ENCODE results near the gene NUP62CL.

The NUP62CL gene

GRCh38 chrX:107135965-107136307 is 70.3 kb downstream of the NUP62CL start:
- no peak overlapping the region for H2AFZ ChIP-seq (ENCODE audit: low read length)
- H3K4me3 ChIP-seq (ENCODE audit: low read length, poor library complexity, severe bottlenecking), result no peak overlapping the region
- no peaks in the 10 kb centered on the region for H3K9me3 ChIP-seq (ENCODE audit: insufficient read depth, low read depth, low read length)
- H3K9ac ChIP-seq (ENCODE audit: low read depth, low read length, poor library complexity, severe bottlenecking), result no peak overlapping the region
- no peaks in the 10 kb centered on the region for H3K4me1 ChIP-seq (ENCODE audit: insufficient read depth, low read length, poor library complexity, severe bottlenecking)
- H3K79me2 ChIP-seq (ENCODE audit: insufficient read depth, low read length), result no peaks in the 10 kb centered on the region
- no peaks in the 10 kb centered on the region for H3K27me3 ChIP-seq (ENCODE audit: insufficient read depth, low read length, poor library complexity, severe bottlenecking)
- H3K9me2 ChIP-seq (replicated peaks; ENCODE audit: low read depth, low read length), result no peaks in the 10 kb centered on the region
- H3K36me3 ChIP-seq (ENCODE audit: insufficient read depth, low read length), result no peaks in the 10 kb centered on the region
- no peak overlapping the region for H3K4me2 ChIP-seq (ENCODE audit: low read depth, low read length, poor library complexity, severe bottlenecking)
- TF ChIP-seq EZH2phosphoT487 (IDR thresholded peaks at IDR 0.05; ENCODE audit: borderline replicate concordance), result no peak
- TF ChIP-seq CTCF (conservative IDR thresholded peaks at IDR 0.05; ENCODE audit: low read length), result no peak
- H3F3A ChIP-seq (ENCODE audit: low read depth), result no peaks in the 10 kb centered on the region
- H4K20me1 ChIP-seq (ENCODE audit: insufficient read depth, low read length, poor library complexity, severe bottlenecking), result no peaks in the 10 kb centered on the region

GRCh38 chrX:107135049-107135964 is 70.9 kb downstream of the NUP62CL start:
- H3K9ac ChIP-seq (ENCODE audit: low read depth, low read length, poor library complexity, severe bottlenecking), result no peak overlapping the region
- no peak overlapping the region for H2AFZ ChIP-seq (ENCODE audit: low read length)
- H3K4me2 ChIP-seq (ENCODE audit: low read depth, low read length, poor library complexity, severe bottlenecking), result no peak overlapping the region
- no peaks in the 10 kb centered on the region for H3K9me2 ChIP-seq (replicated peaks; ENCODE audit: low read depth, low read length)
- H3K79me2 ChIP-seq (ENCODE audit: insufficient read depth, low read length), result no peaks in the 10 kb centered on the region
- H3F3A ChIP-seq (ENCODE audit: low read depth), result no peaks in the 10 kb centered on the region
- TF ChIP-seq CTCF (conservative IDR thresholded peaks at IDR 0.05; ENCODE audit: low read length) (no peak), EZH2phosphoT487 (IDR thresholded peaks at IDR 0.05; ENCODE audit: borderline replicate concordance) (no peak)
- no peaks in the 10 kb centered on the region for H3K9me3 ChIP-seq (ENCODE audit: insufficient read depth, low read depth, low read length)
- no peaks in the 10 kb centered on the region for H3K27me3 ChIP-seq (ENCODE audit: insufficient read depth, low read length, poor library complexity, severe bottlenecking)
- no peaks in the 10 kb centered on the region for H3K36me3 ChIP-seq (ENCODE audit: insufficient read depth, low read length)
- H4K20me1 ChIP-seq (ENCODE audit: insufficient read depth, low read length, poor library complexity, severe bottlenecking), result no peaks in the 10 kb centered on the region
- no peak overlapping the region for H3K4me3 ChIP-seq (ENCODE audit: low read length, poor library complexity, severe bottlenecking)
- no peaks in the 10 kb centered on the region for H3K4me1 ChIP-seq (ENCODE audit: insufficient read depth, low read length, poor library complexity, severe bottlenecking)

DNA sequence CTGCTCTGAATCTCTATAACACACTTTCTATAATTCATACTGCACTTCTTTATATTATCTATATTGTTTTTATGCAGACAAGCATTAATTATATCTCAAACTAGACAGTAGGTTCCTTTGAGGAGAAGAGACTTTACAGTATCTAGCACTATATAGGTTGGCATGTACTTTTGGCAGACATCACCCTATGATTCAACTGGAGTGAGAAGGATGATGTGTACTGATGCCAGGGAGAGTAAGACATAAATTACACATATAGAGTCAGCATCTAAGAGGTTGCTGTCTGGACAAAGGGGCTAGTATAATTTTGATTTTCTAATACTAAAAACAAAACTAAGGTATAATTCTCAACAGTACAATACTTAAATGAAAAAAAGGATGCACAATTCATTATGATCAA is 82.5 kb downstream of the NUP62CL start:
- H3K9me2 ChIP-seq (replicated peaks; ENCODE audit: low read depth, low read length), result no peaks in the 10 kb centered on the region
- H3K9ac ChIP-seq (ENCODE audit: low read depth, low read length, poor library complexity, severe bottlenecking), result no peak overlapping the region
- H3K27me3 ChIP-seq (ENCODE audit: insufficient read depth, low read length, poor library complexity, severe bottlenecking), result no peaks in the 10 kb centered on the region
- H3K9me3 ChIP-seq (ENCODE audit: insufficient read depth, low read depth, low read length), result no peaks in the 10 kb centered on the region
- H3K4me1 ChIP-seq (ENCODE audit: insufficient read depth, low read length, poor library complexity, severe bottlenecking), result peaks cover 4% of the 10 kb centered on the region
- H3K4me3 ChIP-seq (ENCODE audit: low read length, poor library complexity, severe bottlenecking), result no peak overlapping the region
- H3K4me2 ChIP-seq (ENCODE audit: low read depth, low read length, poor library complexity, severe bottlenecking), result no peak overlapping the region
- H3K36me3 ChIP-seq (ENCODE audit: insufficient read depth, low read length), result no peaks in the 10 kb centered on the region
- TF ChIP-seq EZH2phosphoT487 (IDR thresholded peaks at IDR 0.05; ENCODE audit: borderline replicate concordance), result no peak
- TF ChIP-seq CTCF (conservative IDR thresholded peaks at IDR 0.05; ENCODE audit: low read length), result no peak
- no peaks in the 10 kb centered on the region for H3K79me2 ChIP-seq (ENCODE audit: insufficient read depth, low read length)
- no peaks in the 10 kb centered on the region for H3F3A ChIP-seq (ENCODE audit: low read depth)
- H4K20me1 ChIP-seq (ENCODE audit: insufficient read depth, low read length, poor library complexity, severe bottlenecking), result no peaks in the 10 kb centered on the region
- H2AFZ ChIP-seq (ENCODE audit: low read length), result no peak overlapping the region
